NCI-H2227 (cell line): ENCODE results near the gene P2RY14.
A peak's percentile ranks its signal among the peaks of the same experiment; 100 is the strongest.
"Not testable (repeated sequence)": the region's sequence is repeated elsewhere in the genome, so short reads cannot be mapped to it uniquely, and the experiment has no call there.

Experiments used
- DNase-seq: peaks from one replicate; lab custom pipeline; 2025; ENCODE audit not compliant: unreplicated experiment; lab: John Stamatoyannopoulos, UW

P2RY14 gene

GRCh38 chr3:151191095-151191494, 87.2 kb downstream of the P2RY14 start:
- no peak for DNase-seq

GRCh38 chr3:151183265-151183671, 95.1 kb downstream of the P2RY14 start:
- DNase-seq, result no peak

GRCh38 chr3:151182349-151183079, 95.8 kb downstream of the P2RY14 start:
- no peak for DNase-seq

DNA sequence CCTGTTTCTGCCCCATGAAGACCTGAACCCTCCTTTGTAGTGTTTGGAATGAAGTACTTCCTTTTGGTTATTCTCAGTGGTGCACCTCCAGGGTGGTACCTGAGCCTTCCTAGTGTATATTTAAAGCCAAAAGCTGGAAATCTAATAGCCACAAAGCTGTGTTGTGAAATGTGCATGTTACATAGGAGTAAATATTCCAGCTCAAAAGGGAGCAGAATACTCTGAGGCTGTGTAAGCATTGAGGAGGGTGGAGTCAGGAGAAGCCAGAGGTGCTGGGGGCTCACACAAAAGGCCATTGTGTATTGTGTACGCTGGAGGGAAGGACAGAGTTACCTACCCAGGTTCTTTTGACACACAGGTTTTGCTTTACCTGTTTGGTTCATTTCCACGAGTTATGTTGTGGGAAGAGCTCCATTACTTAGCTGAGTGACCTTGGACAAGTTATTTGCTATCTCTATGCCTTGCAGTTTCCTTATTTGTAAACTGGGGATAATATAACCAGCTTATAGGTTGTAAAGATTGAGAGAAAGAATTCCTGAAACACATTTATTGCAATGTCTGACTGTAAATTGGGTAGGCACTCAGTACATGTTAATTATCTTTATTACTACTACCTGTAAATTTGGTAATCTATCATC, 100.0 kb downstream of the P2RY14 start:
- DNase-seq, result no peak

- DNase-seq, result no peak
Observed at GRCh38 chr3:151175952-151176351, 102.4 kb downstream of the P2RY14 start.

- DNase-seq, result no peak
Observed at GRCh38 chr3:151174351-151174750, 104.0 kb downstream of the P2RY14 start.

GRCh38 chr3:151171145-151171757, 107.1 kb downstream of the P2RY14 start:
- no peak for DNase-seq

GRCh38 chr3:151169948-151170679, 108.2 kb downstream of the P2RY14 start:
- DNase-seq, result not testable (repeated sequence)

DNA sequence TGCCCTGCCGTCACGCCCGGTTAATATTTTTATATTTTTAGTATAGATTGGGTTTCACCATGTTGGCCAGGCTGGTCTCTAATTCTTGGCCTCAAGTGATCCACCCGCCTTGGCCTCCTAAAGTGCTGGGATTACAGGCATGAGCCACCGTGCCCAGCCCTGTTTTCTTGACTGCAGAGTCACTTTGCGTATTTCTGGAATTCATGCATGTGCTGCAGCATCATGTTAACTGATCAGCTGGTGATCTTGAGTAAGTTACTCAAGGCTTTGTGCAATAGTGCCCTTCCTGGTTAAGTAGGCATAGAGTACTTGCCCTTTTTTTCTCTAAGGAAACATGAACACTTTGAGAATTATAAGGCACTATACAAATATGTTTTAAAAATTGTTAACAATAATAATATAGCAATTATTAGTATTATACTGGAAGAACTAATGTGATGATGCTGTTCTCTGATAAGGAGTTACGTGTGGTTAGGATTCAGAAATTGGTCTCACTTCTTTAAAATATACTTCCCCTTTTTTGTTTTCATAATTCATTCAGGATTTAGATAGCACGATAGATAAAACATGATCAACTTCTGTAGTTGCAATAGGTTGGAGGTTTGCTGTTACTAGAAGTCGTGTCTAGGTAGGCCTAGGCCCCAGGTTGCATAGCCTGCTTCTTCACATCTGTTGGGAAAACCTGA, 108.9 kb downstream of the P2RY14 start:
- no peak for DNase-seq

- peak; percentile 69 for DNase-seq
Observed at GRCh38 chr3:151168269-151169094, 109.9 kb downstream of the P2RY14 start.

GRCh38 chr3:151166161-151166560, 112.2 kb downstream of the P2RY14 start:
- DNase-seq, result no peak

DNA sequence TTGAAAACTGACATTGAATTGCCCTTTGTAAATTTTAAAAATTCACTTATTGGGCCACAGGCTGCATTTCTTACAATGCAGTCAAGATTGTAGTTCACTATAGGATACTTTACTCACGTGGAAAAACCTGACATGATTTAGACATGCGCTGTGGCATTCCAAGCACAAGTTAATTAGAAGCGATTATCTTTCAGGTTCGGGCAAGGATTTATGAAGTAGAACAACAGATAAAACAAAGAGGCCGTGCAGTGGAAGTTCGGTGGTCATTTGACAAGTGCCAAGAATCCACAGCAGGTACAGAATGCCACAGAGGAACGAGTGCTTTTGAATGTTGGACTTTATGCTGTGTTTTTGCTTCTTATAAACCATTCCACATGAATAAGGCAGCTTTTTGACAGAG, 113.1 kb downstream of the P2RY14 start:
- no peak for DNase-seq
